Endothelial cell of umbilical vein (primary cell): Measurements from ENCODE around the gene MAGI3. TPM values are rescaled to one million over a fixed set of nuclear protein-coding genes. Genes with fewer than 3 reads are reported as not detected.

Experiments used
- BruUV-seq: library from RNA; stranded (reverse); fragments of 400-500 nt; replicated peaks from 2 replicates; lab custom pipeline; 2021; lab: Mats Ljungman, UMichigan
- CTCF ChIA-PET: fragments of 300-600, 350-600 bp; sonication (Branson Sonifier 250); formaldehyde crosslinking; loops from one replicate; lab custom pipeline; 2021; ENCODE audit warnings: antibody characterized with exemption, inconsistent platforms; lab: Charles Lee
- POLR2A ChIA-PET: fragments of 300-600, 350-600 bp; sonication (Branson Sonifier 250); formaldehyde crosslinking; loops from one replicate; lab custom pipeline; 2021; ENCODE audit warnings: antibody characterized with exemption, inconsistent platforms; lab: Charles Lee
- DNase-seq: peaks from one replicate; pipeline ENCODE4 v3.0.0-alpha.2; 2011; ENCODE audit warnings: low read depth, low spot score
- FAIRE-seq: peaks from 2 replicates; lab custom pipeline; 2011; peaks lifted over from hg19 to GRCh38; lab: Jason Lieb, UNC
- H2AFZ ChIP-seq: 2 replicates; pipeline ENCODE4 v1.6.0; 2012; ENCODE audit warnings: low read depth, low read length, control low read depth, inconsistent platforms
- H3K27ac ChIP-seq: 2 replicates; pipeline ENCODE4 v1.5.1; 2011; ENCODE audit warnings: low read depth, mild to moderate bottlenecking, control low read depth, low read length, moderate library complexity; ENCODE audit not compliant: insufficient read depth
- H3K27me3 ChIP-seq, 2 experiments: 2 replicates each; pipeline versions ENCODE4 v1.6.0 to v1.6.1; 2011; ENCODE audit warnings: low read length in 2 of 2, mixed read lengths in 1 of 2; ENCODE audit not compliant: control insufficient read depth in 2 of 2, insufficient read depth in 2 of 2
- H3K36me3 ChIP-seq, 2 experiments: 2 replicates in 1 of 2; 3 replicates in 1 of 2; pipeline ENCODE4 v1.5.1; 2011; ENCODE audit warnings: low read length in 2 of 2, mild to moderate bottlenecking in 1 of 2, moderate library complexity in 1 of 2; ENCODE audit not compliant: control insufficient read depth in 2 of 2, insufficient read depth in 2 of 2; ENCODE audit errors: extremely low read depth in 1 of 2
- H3K4me1 ChIP-seq: 3 replicates; pipeline ENCODE4 v1.5.1; 2011; ENCODE audit warnings: mild to moderate bottlenecking, low read length; ENCODE audit not compliant: control insufficient read depth, insufficient read depth; ENCODE audit errors: extremely low read depth
- H3K4me2 ChIP-seq: 2 replicates; pipeline ENCODE4 v1.6.1; 2011; ENCODE audit warnings: low read length, control low read depth, mixed read lengths; ENCODE audit not compliant: insufficient read depth
- H3K4me3 ChIP-seq, 3 experiments: fragments of 200-600 bp in 1 of 3; sonication (generic), shearing (Covaris generic) in 1 of 3; replicated peaks in 1 of 3; 2 replicates each; pipeline ENCODE4 v1.5.1; 2011 to 2016; ENCODE audit warnings: control low read depth in 3 of 3, low read length in 3 of 3, mild to moderate bottlenecking in 2 of 3, inconsistent platforms in 1 of 3, low read depth in 1 of 3, moderate library complexity in 1 of 3; ENCODE audit not compliant: insufficient read depth in 1 of 3
- H3K79me2 ChIP-seq: 2 replicates; pipeline ENCODE4 v1.6.0; 2012; ENCODE audit warnings: low read length, inconsistent platforms; ENCODE audit not compliant: control insufficient read depth, insufficient read depth
- H3K9ac ChIP-seq: replicated peaks from 2 replicates; pipeline ENCODE3; 2011; ENCODE audit warnings: low read length, control low read depth; ENCODE audit not compliant: insufficient read depth; ENCODE audit errors: extremely low read depth
- H3K9me1 ChIP-seq: replicated peaks from 3 replicates; pipeline ENCODE4 v1.6.0; 2011; ENCODE audit warnings: mild to moderate bottlenecking, low read length; ENCODE audit not compliant: control insufficient read depth, insufficient read depth; ENCODE audit errors: extremely low read depth
- H3K9me3 ChIP-seq: replicated peaks from 2 replicates; pipeline ENCODE4 v1.5.1; 2012; ENCODE audit warnings: low read length, inconsistent platforms; ENCODE audit not compliant: control insufficient read depth, insufficient read depth
- H4K20me1 ChIP-seq: replicated peaks from 2 replicates; pipeline ENCODE3; 2011; ENCODE audit warnings: mild to moderate bottlenecking, low read length; ENCODE audit not compliant: control insufficient read depth, insufficient read depth; ENCODE audit errors: extremely low read depth
- EZH2 ChIP-seq: IDR thresholded peaks from 2 replicates; pipeline ENCODE4 v1.6.1; 2012; ENCODE audit warnings: borderline replicate concordance, low read depth, mild to moderate bottlenecking, moderate library complexity, low read length, inconsistent platforms; ENCODE audit not compliant: severe bottlenecking
- FOS ChIP-seq: IDR thresholded peaks from 2 replicates; pipeline ENCODE4 v1.6.1; 2011; ENCODE audit warnings: mild to moderate bottlenecking, low read length, moderate library complexity, borderline replicate concordance; ENCODE audit not compliant: insufficient read depth
- GATA2 ChIP-seq: IDR thresholded peaks from 2 replicates; pipeline ENCODE4 v1.7.0; 2011; ENCODE audit warnings: low read depth, mild to moderate bottlenecking, moderate library complexity, mixed read lengths, low read length; ENCODE audit not compliant: insufficient read length, insufficient read depth
- JUN ChIP-seq: IDR thresholded peaks from 2 replicates; pipeline ENCODE4 v1.6.1; 2011; ENCODE audit warnings: borderline replicate concordance, low read depth; ENCODE audit not compliant: insufficient read length, insufficient read depth
- MYC ChIP-seq: IDR thresholded peaks from one replicate; pipeline ENCODE4 v1.6.1; 2011; ENCODE audit warnings: mild to moderate bottlenecking, low read depth, low read length
- POLR2A ChIP-seq: IDR thresholded peaks from 2 replicates; pipeline ENCODE4 v1.6.1; 2012; ENCODE audit warnings: low read depth, mild to moderate bottlenecking, control low read depth, low read length
- POLR2AphosphoS5 ChIP-seq: IDR thresholded peaks from 2 replicates; pipeline ENCODE4 v1.6.1; 2012; ENCODE audit warnings: low read depth, mild to moderate bottlenecking, control low read depth, low read length, moderate library complexity; ENCODE audit not compliant: insufficient read depth
- dilution Hi-C: fragments of 300-500 bp; cut with MboI; formaldehyde crosslinking; loops from one replicate; pipeline ENCODE4 v1.15.0; 2019; ENCODE audit warnings: low sequenced_read_pairs; ENCODE audit not compliant: extremely low pct_ligation_motif_present
- intact Hi-C: fragments of 100-400 bp; cut with micrococcal nuclease; formaldehyde crosslinking; loops from one replicate; pipeline ENCODE4 v1.10.0; 2022
- polyA plus RNA-seq, 4 experiments: library from polyadenylated mRNA; depleted of rRNA in 3 of 4; stranded (reverse) in 3 of 4; unstranded in 1 of 4; fragments of >200 nt; gene quantifications; 2 replicates each; pipeline versions ENCODE4 v1.2.1 to v1.2.3, GENCODE V29; 2011 to 2012; ENCODE audit warnings: missing spikeins in 1 of 4
- total RNA-seq: library from RNA; stranded (reverse); gene quantifications from 2 replicates; pipeline ENCODE4 v1.2.3, GENCODE V29; 2021
- TF ChIP-seq, protein P1 (sequence below), 2 donors: IDR thresholded peaks; 1 replicate in 1 of 2; 2 replicates in 1 of 2; pipeline ENCODE4 v1.5.1; 2011; ENCODE audit warnings: low read length in 2 of 2, mild to moderate bottlenecking in 2 of 2, moderate library complexity in 2 of 2, control low read depth in 1 of 2, inconsistent platforms in 1 of 2, low read depth in 1 of 2; ENCODE audit not compliant: insufficient read depth in 1 of 2; ENCODE audit errors: extremely low read depth in 1 of 2
- TF ChIP-seq, protein P2 (sequence below): IDR thresholded peaks from 2 replicates; pipeline ENCODE4 v1.6.1; 2011; ENCODE audit not compliant: insufficient read depth, insufficient read length

Gene MAGI3
- total and polyA plus RNA-seq, 2 donors (not counting 3 experiments of a cell fraction or from before 2014, with no cell fraction given): 2.8 to 16.1 TPM

DNA sequence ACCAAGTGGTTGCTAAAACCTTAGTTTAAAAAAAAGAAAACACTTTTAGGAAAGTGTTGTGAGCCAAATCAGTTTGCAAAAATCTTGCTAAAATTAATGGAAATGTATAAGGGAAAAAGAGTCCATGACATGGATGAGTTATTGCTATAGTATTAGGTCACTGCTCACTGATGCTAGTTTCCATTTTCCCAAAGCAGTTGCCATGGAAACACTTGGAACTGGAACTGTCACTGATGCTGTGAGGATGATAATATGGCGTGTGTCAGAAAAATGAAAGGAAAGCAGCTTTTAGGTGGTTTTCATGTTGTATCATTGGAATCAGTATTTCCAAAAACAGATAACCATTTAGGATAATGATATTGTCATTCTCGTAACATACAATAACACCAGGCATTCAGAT, 264.6 kb downstream of the MAGI3 start:
- dilution Hi-C loops: no loop called here
- Histone ChIP-seq H3K4me3 (no peak overlapping the region), H3K9me3 (no peaks in the 10 kb centered on the region), H3K27me3 (no peaks in the 10 kb centered on the region), H3K4me2 (no peak overlapping the region), H3K4me1 (peaks cover 15% of the 10 kb centered on the region), H4K20me1 (no peaks in the 10 kb centered on the region), H3K36me3 (no peaks in the 10 kb centered on the region), H2AFZ (no peak overlapping the region), H3K9ac (no peak overlapping the region), H3K27ac (no peak overlapping the region), H3K79me2 (no peaks in the 10 kb centered on the region), H3K9me1 (no peaks in the 10 kb centered on the region)
- ChIA-PET POLR2A (no interaction called here), CTCF (interaction anchor here (1.7 kb wide), 1 partner anchor 10 kb away, joined by 5 read pairs; no protein-coding TSS in a partner anchor)
- FAIRE-seq (no peak), DNase-seq (no peak)
- intact Hi-C loops: loop anchor here (5.0 kb wide), 1 partner anchor 263 kb away; the partner anchor contains the start of gene MAGI3
- no TSS peak for BruUV-seq
- TF ChIP-seq JUN (no peak), POLR2AphosphoS5 (no peak), POLR2A (no peak), MYC (no peak)

DNA sequence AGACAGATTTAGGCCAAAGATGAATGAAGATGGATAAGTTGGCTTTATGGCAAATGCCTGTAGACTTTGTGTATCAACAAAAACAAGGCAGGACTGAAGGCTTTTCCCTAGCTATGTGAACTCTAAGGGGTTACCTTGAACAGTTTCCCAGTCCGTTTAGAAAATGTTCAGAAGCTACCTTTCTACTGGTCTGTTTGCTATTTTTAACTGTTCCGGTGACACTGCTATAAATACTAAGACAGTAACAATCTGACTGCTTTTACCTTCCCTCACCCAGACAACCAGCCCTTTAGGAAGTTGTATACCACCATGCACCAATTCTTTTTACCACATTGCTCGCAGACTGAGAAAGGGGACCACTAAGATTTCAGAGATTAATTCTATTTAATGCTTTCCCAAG, 266.8 kb downstream of the MAGI3 start:
- intact Hi-C loops (loop anchor here (5.0 kb wide), 1 partner anchor 265 kb away; the partner anchor contains the start of gene MAGI3), dilution Hi-C loops (no loop called here)
- Histone ChIP-seq H4K20me1 (no peaks in the 10 kb centered on the region), H3K9ac (no peak overlapping the region), H3K9me1 (no peaks in the 10 kb centered on the region), H3K4me2 (no peak overlapping the region), H3K9me3 (no peaks in the 10 kb centered on the region), H3K79me2 (no peaks in the 10 kb centered on the region), H3K27ac (no peak overlapping the region), H3K4me3 (no peak overlapping the region), H3K36me3 (no peaks in the 10 kb centered on the region), H3K4me1 (peaks cover 15% of the 10 kb centered on the region), H2AFZ (no peak overlapping the region), H3K27me3 (no peaks in the 10 kb centered on the region)
- POLR2A ChIA-PET: no interaction called here
- FAIRE-seq (no peak), DNase-seq (no peak)
- CTCF ChIA-PET: interaction anchor here (1.5 kb wide), 1 partner anchor 13 kb away, joined by 4 read pairs; no protein-coding TSS in a partner anchor
- TF ChIP-seq POLR2A (no peak), GATA2 (no peak), MYC (no peak), EZH2 (no peak), JUN (no peak), FOS (no peak), POLR2AphosphoS5 (no peak)
- TF ChIP-seq, protein P1, sequence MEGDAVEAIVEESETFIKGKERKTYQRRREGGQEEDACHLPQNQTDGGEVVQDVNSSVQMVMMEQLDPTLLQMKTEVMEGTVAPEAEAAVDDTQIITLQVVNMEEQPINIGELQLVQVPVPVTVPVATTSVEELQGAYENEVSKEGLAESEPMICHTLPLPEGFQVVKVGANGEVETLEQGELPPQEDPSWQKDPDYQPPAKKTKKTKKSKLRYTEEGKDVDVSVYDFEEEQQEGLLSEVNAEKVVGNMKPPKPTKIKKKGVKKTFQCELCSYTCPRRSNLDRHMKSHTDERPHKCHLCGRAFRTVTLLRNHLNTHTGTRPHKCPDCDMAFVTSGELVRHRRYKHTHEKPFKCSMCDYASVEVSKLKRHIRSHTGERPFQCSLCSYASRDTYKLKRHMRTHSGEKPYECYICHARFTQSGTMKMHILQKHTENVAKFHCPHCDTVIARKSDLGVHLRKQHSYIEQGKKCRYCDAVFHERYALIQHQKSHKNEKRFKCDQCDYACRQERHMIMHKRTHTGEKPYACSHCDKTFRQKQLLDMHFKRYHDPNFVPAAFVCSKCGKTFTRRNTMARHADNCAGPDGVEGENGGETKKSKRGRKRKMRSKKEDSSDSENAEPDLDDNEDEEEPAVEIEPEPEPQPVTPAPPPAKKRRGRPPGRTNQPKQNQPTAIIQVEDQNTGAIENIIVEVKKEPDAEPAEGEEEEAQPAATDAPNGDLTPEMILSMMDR (IDR thresholded peaks at IDR 0.05; ENCODE audit: extremely low read depth in 1 of 2, insufficient read depth in 1 of 2, low read depth in 1 of 2, low read length in 2 of 2): no peak
- TF ChIP-seq, protein P2, sequence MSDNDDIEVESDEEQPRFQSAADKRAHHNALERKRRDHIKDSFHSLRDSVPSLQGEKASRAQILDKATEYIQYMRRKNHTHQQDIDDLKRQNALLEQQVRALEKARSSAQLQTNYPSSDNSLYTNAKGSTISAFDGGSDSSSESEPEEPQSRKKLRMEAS: no peak
- BruUV-seq: no TSS peak
